Progenitor cell of endocrine pancreas (in vitro differentiated cells): ENCODE measurements around the gene ITGA8. TPM values are rescaled to one million over a fixed set of nuclear protein-coding genes. Genes with fewer than 3 reads are reported as not detected.

Experiments used
- DNase-seq: peaks from one replicate; pipeline ENCODE4 v3.0.0; 2021; ENCODE audit warnings: low spot score; ENCODE audit not compliant: unreplicated experiment
- H3K27ac Mint-ChIP-seq: 2 replicates; pipeline ENCODE4 v1.8.0; 2021; ENCODE audit warnings: mild to moderate bottlenecking, moderate library complexity, mixed read lengths
- H3K27me3 Mint-ChIP-seq: 2 replicates; pipeline ENCODE4 v1.8.0; 2021; ENCODE audit warnings: mixed read lengths
- H3K36me3 Mint-ChIP-seq: 2 replicates; pipeline ENCODE4 v1.8.0; 2022; ENCODE audit warnings: mixed read lengths; ENCODE audit not compliant: insufficient read depth
- H3K4me1 Mint-ChIP-seq: 2 replicates; pipeline ENCODE4 v1.8.0; 2021; ENCODE audit warnings: low read depth, mixed read lengths
- H3K4me3 Mint-ChIP-seq: 2 replicates; pipeline ENCODE4 v1.8.0; 2021; ENCODE audit warnings: low read depth, mild to moderate bottlenecking, moderate library complexity, mixed read lengths
- H3K9me3 Mint-ChIP-seq: 2 replicates; pipeline ENCODE4 v1.8.0; 2021; ENCODE audit warnings: low read depth, mixed read lengths
- total RNA-seq: library from RNA; stranded (reverse); gene quantifications from 2 replicates; pipeline ENCODE4 v1.2.1, GENCODE V29; 2021
- TF ChIP-seq, protein P1 (sequence below): fragments of 200-600 bp; sonication (generic); IDR thresholded peaks from one replicate; pipeline ENCODE4 v1.5.0; 2021; ENCODE audit warnings: antibody characterized with exemption, mild to moderate bottlenecking; ENCODE audit not compliant: unreplicated experiment

ITGA8 gene
- total RNA-seq, 1 donor from 2014 or later, result not detected

DNA sequence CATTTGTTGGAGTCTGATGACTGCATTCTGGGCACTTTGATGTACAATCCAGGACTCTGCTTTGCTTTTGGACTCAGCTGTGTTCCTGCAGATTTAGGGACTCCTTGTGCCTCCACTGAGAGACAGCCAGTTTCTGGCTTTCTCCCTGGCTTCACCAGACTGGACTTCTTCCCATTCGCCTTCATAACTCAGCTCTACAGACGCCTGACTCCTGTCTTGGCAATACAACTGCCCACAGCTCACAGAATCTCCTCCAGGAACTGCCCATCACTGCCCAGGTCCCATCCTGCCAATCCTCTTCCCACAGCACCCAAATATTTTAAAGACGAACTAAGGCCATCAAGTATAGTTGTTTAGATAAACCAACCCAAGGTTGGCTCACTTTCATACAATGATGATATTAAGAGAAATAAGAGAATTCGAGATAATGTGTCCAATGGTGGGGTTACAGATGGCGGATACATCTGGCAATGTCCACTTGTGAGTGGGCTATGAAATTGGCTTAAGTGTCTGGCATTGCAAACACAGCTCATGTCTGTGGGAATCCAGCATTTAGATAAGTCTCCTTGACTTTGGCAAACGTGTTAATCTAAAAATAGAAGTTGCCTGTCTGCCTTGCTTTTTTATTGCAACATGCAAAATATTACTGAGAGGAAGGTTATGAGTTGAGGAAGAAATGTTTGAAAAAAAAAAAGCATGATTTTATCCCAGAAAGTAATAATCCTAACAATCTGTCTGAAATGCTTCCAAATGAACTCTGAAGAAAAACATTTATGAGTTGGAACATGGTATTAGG lies 95.1 kb downstream of the ITGA8 start:
- no peak overlapping the region for H3K27ac Mint-ChIP-seq
- peaks cover 4% of the 10 kb centered on the region for H3K9me3 Mint-ChIP-seq
- no peak for DNase-seq
- H3K4me3 Mint-ChIP-seq, result no peak overlapping the region
- H3K36me3 Mint-ChIP-seq, result no peaks in the 10 kb centered on the region
- no peaks in the 10 kb centered on the region for H3K4me1 Mint-ChIP-seq
- no peaks in the 10 kb centered on the region for H3K27me3 Mint-ChIP-seq
- TF ChIP-seq, protein P1, sequence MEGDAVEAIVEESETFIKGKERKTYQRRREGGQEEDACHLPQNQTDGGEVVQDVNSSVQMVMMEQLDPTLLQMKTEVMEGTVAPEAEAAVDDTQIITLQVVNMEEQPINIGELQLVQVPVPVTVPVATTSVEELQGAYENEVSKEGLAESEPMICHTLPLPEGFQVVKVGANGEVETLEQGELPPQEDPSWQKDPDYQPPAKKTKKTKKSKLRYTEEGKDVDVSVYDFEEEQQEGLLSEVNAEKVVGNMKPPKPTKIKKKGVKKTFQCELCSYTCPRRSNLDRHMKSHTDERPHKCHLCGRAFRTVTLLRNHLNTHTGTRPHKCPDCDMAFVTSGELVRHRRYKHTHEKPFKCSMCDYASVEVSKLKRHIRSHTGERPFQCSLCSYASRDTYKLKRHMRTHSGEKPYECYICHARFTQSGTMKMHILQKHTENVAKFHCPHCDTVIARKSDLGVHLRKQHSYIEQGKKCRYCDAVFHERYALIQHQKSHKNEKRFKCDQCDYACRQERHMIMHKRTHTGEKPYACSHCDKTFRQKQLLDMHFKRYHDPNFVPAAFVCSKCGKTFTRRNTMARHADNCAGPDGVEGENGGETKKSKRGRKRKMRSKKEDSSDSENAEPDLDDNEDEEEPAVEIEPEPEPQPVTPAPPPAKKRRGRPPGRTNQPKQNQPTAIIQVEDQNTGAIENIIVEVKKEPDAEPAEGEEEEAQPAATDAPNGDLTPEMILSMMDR, result no peak

DNA sequence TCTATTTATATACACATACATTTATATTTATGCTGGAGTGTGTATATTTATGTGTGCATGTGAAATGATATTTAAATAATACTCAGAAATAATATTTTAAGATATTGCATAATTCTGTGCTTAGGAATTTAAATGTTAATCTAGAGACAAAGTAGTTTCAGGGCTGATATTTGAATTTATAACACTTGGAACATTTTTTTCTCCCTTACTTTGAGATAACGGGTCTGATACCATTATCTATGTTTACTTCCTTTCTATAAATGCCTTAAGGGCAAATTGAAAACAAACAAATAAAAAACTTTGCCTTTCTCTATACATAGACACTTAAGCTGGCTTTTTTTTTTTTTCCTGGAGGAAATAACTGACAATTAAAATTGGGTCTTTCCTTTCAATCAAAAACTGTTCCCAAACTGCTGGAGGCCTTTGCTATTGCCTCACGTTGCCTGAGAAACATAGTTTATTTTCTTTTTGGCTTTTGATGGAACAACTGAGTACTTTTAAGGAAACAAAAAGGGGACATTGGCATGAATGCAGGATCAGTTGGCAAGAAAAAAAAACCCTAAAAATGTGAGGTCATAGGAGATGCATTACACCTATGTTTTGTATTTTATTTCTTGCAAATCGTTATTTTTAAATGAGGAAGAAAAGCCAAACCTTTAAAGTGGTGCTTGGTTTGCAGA lies 98.7 kb downstream of the ITGA8 start:
- TF ChIP-seq, protein P1, result no peak
- Mint-ChIP-seq H3K4me1 (peaks cover 2% of the 10 kb centered on the region), H3K27ac (no peak overlapping the region), H3K27me3 (peaks cover 5% of the 10 kb centered on the region), H3K4me3 (no peak overlapping the region), H3K36me3 (no peaks in the 10 kb centered on the region), H3K9me3 (no peaks in the 10 kb centered on the region)
- no peak for DNase-seq

DNA sequence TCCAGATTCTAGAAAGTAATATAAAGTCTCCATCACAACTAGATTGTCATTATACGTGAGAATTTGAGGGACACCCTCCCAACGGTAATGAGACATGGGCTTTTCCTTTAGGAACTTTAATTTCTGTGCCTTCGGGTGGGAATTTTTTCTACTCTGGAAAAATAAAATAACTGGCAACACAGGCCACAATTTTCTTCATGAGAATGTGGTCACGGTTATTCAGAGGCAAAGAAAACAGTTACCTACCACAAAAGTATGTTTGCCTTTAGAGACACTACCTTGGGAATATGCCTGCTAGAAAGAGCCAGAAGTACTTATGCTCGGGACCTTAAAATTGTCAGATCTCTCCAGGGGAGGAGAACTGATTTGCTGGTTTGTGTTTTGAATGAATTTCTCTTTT lies 99.4 kb downstream of the ITGA8 start:
- H3K4me3 Mint-ChIP-seq, result no peak overlapping the region
- no peaks in the 10 kb centered on the region for H3K36me3 Mint-ChIP-seq
- H3K4me1 Mint-ChIP-seq, result peaks cover 2% of the 10 kb centered on the region
- H3K27ac Mint-ChIP-seq, result no peak overlapping the region
- no peak for DNase-seq
- H3K27me3 Mint-ChIP-seq, result peaks cover 5% of the 10 kb centered on the region
- H3K9me3 Mint-ChIP-seq, result no peaks in the 10 kb centered on the region
- TF ChIP-seq, protein P1, result no peak

DNA sequence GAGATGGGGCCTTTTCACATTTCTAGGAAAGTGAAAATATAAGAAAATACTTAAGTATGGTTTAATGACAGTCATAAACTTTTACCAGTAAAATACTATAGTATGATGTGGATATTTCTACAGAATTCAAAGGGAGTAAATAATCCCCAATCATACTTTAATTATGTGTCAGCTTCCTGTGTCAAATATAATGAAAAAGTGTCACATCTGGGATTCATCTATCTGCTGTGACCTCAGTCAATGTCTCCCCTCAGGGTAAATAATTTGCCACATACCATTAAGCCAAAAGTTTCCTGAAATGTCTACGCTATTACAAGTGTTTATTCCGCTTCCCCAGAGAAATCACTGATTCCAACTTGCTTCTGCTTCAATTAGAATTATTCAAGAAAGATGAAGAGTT lies 110.5 kb downstream of the ITGA8 start:
- Mint-ChIP-seq H3K27ac (no peak overlapping the region), H3K27me3 (no peaks in the 10 kb centered on the region), H3K4me1 (peaks cover 3% of the 10 kb centered on the region), H3K9me3 (no peaks in the 10 kb centered on the region), H3K36me3 (no peaks in the 10 kb centered on the region), H3K4me3 (no peak overlapping the region)
- TF ChIP-seq, protein P1, result no peak
- DNase-seq, result no peak

DNA sequence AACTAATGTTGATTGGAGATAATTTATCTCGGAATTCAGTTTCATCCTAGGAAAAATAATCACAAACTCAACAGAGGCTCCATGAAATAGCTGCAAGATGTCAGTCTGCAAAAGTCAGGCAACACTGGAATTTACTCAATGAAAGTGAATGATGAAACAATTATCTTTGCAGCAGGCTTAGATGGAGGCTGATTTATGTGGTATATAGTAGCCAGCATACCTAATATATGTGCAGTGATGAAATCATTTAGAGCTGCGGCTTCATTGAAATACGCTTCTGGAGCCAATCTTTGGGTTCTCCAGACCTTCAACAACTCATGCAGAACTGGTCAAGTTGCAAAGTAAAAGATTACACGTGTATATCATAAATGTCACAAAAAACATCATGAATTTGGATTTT lies 113.3 kb downstream of the ITGA8 start:
- Mint-ChIP-seq H3K4me3 (no peak overlapping the region), H3K9me3 (no peaks in the 10 kb centered on the region), H3K27me3 (no peaks in the 10 kb centered on the region), H3K27ac (no peak overlapping the region), H3K36me3 (no peaks in the 10 kb centered on the region), H3K4me1 (peaks cover 9% of the 10 kb centered on the region)
- TF ChIP-seq, protein P1, result no peak
- no peak for DNase-seq
